GM19468 (cell line): ENCODE measurements around the gene PPFIA1.

Experiments
- ATAC-seq: cut with Tn5 transposase; IDR thresholded peaks from one replicate; pipeline ENCODE4 v1.9.1; 2021; ENCODE audit warnings: mild to moderate bottlenecking, moderate library complexity, moderate number of reproducible peaks; ENCODE audit not compliant: unreplicated experiment; ENCODE audit errors: extremely low read depth

The PPFIA1 gene

DNA sequence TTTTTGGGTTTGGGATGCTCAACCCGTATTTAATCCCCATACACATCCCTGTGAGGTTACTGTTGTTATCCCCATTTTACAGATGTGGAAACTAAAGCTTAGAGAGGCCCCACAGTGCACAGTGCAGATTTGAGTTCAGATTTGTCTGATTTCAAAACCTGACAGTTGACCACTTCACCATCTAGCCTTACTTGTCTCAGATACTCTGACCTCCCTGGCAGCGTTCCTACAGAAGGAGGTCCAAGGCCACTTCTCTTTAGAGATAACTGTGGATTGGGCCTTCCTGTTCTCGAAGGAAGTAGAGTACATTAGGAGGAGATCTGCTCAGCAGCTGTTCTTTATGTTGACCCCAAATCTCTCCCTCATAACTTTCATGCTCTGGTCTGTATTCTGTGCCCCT, 81.2 kb downstream of the PPFIA1 start:
- no peak for ATAC-seq

GRCh38 chr11:70352100-70352499, 81.6 kb downstream of the PPFIA1 start:
- ATAC-seq = no peak

DNA sequence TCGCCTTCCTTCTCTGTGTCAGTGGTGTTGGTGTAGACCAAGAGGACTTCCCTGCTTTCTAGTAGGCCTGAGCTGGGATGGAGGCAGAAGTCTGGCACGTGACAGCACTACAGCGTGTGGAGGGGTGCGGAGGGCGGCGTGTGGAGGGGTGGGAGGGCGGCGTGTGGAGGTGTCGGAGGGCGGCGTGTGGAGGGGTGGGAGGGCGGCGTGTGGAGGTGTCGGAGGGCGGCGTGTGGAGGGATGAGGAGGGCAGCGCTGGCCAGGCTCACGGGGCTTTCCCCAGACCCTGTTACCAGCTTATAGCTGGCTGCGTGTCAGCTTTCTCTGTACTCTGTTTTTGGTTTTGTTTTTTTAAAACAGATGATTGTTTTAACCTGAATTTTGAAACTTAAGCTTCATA, 82.1 kb downstream of the PPFIA1 start:
- ATAC-seq = no peak

DNA sequence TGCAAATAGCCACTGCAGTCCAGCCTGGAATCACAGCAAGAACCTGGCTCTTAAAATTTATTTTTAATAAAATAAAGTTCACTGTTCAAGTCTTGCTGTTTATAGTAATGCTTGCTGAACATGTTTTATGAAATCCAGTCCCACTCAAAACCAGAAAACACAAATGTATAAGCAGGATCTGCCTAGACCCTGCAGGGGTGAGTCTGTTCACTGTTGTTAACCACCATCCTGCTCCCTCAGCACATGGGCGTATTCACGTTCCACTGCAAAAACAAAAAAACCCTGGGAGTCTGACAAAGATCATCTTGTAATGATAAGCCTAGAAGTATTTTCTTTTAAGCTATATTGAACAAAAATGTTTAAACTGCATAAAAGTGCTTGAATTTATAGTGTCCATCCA, 82.8 kb downstream of the PPFIA1 start:
- ATAC-seq = no peak

- ATAC-seq = no peak
These were observed 83.5 kb downstream of the PPFIA1 start for GRCh38 chr11:70353900-70354568.

GRCh38 chr11:70354629-70355028, 84.1 kb downstream of the PPFIA1 start:
- no peak for ATAC-seq

DNA sequence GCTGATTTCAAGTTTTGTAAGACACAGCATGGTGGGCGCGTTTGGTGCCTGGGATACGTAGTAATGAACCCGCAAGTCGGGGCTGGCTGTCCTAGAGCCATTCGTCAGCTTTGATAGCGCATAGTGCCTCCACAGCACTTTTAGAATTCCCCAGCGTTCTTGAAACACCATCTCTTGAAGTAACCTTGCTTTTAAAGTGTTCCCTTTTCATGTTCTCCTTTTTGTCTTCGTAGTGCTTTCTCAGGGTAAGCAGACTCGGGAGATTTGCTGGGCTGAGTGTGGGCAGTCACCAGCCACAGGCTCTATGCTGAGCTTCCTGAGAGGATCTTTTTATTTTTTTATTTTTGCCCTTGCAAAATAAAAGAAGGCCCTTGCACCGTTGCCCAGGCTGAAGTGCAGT, 88.3 kb downstream of the PPFIA1 start:
- ATAC-seq = no peak

- no peak for ATAC-seq
These were observed 89.1 kb downstream of the PPFIA1 start for GRCh38 chr11:70359451-70360205.

DNA sequence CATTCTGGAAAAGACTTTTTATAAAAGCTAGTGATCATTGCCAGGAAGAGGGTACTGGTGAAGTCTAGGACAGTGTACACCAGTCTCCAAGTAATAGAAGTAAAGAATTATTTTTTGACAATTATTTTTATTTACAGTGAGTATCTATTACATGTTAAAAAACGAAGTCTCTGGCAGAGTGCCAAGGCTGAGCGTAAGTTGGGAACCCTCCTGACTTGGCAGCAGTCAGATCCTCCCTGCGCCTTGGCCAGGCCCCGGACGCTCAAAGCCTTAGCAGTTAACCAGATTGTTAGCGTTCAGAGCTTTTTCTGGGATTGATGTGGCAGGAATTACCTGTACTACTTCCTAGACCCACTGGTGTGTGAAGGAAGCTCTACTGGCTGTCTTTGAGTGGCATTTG, 89.7 kb downstream of the PPFIA1 start:
- ATAC-seq = no peak

GRCh38 chr11:70364178-70364577, 93.7 kb downstream of the PPFIA1 start:
- ATAC-seq = no peak

GRCh38 chr11:70364745-70365543, 94.5 kb downstream of the PPFIA1 start:
- ATAC-seq = no peak

GRCh38 chr11:70365544-70365927, 95.0 kb downstream of the PPFIA1 start:
- ATAC-seq = no peak

DNA sequence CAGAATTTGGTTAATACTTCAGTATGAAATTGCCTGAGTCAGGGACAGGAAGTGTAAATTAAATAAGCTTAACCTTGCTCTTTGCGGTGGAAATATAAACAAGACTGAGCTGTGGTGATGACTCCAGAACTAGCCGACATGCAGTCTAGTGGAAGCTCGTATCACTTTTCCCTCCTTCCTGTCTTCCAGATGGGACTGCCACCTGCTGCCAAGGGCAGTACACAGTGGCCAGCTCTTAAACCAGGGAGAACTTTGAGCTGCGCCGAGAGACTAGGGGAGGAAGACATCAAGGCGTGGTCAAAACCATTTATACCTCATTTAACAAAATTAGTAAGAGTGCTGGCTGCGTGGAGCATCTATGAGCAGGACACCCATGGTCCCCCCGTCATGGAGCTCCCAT, 96.6 kb downstream of the PPFIA1 start:
- ATAC-seq = no peak

GRCh38 chr11:70368961-70369360, 98.5 kb downstream of the PPFIA1 start:
- no peak for ATAC-seq

GRCh38 chr11:70371241-70371640, 100.8 kb downstream of the PPFIA1 start:
- ATAC-seq = no peak

DNA sequence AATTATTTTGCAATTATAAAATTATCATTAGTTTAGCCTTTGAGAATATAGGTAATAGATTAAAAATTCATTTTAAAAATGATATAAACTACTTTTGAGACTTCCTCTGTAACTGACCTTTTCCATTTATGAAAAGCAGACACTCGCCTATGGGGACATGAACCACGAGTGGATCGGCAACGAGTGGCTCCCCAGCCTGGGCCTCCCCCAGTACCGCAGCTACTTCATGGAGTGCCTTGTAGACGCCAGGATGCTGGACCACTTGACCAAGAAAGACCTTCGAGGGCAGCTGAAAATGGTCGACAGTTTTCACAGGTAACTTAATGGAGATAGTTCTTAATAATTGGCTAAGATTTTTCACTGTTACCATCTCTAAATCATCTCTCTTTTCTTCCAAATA, 101.6 kb downstream of the PPFIA1 start:
- no peak for ATAC-seq

DNA sequence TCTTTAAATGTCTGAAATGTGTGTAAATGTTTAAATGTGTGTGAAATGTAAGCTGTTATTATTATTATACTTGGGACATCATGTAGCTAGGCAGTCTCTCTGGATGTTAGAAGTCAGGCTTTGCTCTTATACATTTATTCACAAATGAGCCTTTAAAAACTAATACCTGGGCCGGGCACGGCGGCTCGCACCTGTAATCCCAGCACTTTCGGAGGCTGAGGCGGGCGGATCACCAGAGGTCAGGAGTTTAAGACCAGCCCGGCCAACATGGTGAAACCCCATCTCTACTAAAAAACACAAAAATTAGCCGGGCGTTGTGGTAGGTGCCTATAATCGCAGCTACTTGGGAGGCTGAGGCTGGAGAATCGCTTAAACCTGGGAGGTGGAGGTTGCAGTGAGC, 106.1 kb downstream of the PPFIA1 start:
- ATAC-seq = no peak

- ATAC-seq = no peak
These were observed 107.2 kb downstream of the PPFIA1 start for GRCh38 chr11:70377645-70378044.

- ATAC-seq = no peak
These were observed 108.1 kb downstream of the PPFIA1 start for GRCh38 chr11:70378506-70379134.

DNA sequence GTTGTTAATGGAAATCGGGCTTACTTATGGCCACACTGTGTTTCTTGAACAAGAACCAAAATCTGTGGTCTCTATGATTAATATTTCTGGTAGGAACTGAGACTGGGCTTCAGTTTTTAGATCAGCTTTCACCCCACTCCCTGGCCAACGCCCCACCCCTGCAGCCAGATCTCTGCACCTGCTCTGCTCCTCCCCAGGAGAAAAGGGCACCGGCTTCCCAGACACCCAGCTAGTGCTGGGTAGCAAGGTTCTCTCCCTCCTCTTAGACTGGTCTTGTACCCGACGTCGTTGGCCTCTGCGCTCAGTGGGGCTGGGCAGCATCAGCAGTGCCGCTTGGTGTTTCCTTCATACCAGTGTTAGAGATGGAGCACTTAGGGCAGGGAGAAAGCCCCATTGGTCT, 110.9 kb downstream of the PPFIA1 start:
- no peak for ATAC-seq
